ENCODE measurements around the gene METAP1D.
"Not testable (repeated sequence)": the region's sequence is repeated elsewhere in the genome, so short reads cannot be mapped to it uniquely, and the experiment has no call there.

METAP1D gene

DNA sequence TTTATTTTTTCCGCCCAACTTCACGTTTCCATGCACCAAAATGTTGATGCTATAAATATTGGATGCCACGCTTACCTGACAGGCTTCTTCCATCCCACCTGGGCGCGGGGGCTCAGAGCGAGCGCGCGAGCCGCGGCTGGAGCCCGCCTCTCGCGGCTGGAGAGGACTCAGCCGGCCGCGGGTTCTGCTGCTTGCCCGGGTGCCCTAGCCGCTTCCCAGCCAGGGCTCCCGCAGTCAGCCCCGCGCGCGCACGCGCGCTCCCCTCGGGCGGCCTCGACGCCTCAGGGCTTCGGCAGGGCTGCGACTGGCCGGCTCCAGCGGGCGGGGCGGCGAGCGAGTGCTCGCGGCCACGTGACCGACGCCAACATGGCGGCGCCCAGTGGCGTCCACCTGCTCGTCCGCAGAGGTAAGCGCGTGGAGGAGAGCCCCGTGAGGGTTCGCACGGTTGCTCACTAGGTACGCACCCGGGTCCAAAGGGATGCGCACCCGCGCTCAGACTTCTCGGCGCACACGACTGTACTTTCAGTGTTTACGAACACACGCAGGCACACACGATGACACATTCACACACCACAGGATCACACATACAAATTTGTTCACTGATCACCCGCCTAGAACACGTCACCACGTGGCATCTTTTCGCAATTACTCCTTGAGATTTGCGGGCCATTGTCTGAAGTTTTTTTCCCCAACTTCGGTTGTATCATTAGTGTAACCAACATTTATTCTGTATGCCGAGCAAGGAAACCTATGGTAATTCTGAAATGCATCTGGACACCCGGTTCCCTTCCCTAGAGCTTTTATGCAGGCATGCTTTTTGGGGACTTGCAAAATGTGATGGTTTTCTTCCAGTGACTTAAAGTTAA, at the start of gene METAP1D:
TSS of gene METAP1D (plus strand) at position 350 of the 866 bp plus-strand sequence. CDS start at position 367, 17 bp downstream.
- DNase-seq = peak; percentile 86

DNA sequence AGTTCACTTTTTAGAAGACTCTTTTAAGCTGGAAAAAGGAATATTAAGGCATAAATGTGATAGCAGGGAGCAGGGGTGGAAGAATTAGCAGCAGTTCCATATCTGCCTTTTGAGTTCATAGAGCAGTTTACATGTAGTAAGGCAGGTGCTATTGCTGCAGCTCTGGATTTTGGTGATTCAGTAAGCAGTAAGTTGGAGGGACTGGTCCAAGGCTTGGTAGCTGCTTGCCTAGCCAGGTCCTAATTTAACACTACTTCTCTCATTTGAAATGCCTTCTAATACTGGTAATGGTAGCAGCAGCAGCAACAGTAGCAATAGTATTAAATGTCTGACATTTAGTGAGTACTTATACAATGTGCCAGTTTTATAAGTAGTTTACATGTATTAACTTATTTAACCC, 47.5 kb upstream of the METAP1D start:
- no peak for DNase-seq

DNA sequence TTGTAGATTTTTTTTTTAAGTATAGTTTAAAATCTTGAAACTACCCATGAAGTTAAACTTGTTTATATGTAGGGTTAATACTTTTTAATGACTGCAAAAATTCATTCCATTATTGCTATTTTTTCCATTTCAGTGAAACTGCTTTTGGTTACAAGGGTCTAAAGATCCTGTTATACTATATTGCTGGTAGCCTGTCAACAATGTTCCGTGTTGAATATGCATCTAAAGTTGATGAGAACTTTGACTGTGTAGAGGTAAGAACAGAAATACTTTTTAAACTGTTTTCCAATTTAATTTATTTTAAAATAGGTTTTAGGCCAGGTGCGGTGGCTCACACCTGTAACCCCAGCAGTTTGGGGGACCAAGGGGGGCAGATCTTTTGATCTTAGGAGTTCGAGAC, 47.0 kb upstream of the METAP1D start:
- no peak for DNase-seq

DNA sequence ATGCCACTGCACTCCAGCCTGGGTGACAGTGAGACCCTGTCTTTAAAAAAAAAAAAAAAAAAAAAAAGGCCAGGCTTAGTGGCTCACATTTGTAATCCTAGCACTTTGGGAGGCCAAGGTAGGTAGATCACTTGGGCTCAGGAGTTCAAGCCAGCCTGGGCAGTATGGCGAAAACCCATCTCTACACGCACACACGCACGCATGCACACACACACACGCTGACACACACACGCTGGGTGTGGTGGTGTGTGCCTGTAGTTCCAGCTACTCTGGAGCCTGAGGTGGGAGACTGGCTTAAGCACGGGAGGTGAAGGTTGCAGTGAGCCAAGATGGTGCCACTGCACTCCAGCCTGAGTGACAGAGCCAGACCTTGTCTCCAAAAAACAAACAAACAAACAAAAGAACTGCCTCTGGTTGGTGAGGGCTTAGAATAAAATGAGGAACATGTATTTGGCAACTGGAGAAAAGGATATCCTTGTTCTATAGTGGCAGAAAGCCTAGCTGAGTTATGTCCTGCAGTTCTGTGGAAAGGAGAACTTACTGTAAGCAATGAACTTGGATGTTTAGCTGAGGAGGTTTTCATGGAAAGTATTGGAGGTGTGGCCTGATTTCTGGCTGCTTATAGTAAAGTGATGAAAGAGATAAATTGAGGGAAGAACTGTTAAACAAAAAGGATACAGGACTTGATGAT, 43.5 kb upstream of the METAP1D start:
- DNase-seq = no peak

DNA sequence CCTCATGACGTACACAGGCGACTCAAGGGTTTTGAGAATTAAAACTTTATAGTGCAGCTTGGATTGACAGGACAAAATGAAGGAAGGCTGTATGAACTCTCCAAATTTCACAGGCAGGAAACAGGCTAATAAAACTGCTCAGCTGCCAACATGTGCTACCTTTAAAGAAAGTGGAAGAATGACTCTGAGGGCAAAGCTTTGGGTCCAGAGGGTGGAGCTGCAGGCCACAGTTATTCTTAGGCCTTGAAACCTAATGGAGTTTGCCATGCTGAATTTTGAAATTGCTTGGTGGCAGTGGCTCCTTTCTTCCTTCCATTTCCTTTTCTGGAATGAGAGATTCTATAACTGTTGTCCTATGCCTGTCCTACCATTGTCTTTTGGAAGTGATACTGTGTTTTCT, 42.7 kb upstream of the METAP1D start:
- DNase-seq = no peak

DNA sequence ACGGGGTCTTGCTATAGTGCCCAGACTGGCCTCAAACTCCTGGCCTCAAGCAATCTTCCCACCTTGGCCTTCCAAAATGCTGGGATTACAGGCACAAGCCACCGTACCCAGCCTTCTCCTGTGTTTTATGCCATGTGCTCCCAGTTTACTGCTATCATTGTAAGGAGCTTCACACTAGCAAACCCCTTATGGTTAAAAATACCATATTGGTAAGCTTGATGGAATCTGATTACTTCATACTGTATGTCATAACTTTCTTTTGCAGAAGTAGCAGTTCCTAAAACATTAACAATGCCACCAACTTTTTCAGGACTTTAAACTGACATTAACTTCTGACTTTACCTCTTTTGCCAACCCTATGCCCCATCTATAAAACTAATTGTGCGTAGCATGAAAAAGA, 41.3 kb upstream of the METAP1D start:
- no peak for DNase-seq

DNA sequence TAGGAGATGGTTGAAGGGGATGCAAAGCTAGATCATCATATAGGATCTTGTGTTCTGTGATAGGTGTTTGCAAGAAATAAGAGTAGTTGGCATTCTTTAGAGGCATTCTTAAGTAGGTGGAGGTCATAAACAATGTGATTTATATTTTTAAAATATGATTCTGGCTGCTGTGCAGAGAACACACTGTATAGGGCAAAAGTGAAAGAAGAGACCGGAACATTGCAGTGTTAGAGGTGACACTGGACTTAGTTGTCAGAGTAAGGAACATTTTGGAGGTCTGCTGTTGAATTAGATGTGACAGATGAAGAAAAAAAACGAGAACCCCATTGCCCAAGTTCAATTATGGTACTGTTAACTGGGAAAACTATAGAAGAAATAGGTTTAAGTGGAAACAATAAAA, 39.8 kb upstream of the METAP1D start:
- no peak for DNase-seq

DNA sequence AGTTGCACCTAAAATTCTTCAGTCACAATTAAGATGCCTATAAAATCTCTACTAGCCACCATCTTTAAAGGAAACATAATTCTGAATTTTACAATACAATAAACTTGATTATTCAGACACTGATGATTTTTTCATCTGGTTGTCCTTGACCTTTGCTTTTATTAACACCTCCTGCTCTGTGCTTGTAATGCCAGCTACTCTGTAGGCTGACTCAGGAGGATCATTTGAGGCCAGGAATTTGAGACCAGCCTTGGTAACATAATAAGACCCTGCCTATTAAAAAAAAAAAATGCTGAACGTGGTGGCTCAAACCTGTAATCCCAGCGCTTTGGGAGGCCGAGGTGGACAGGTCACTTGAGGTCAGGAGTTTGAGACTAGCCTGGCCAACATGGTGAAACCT, 39.2 kb upstream of the METAP1D start:
- no peak for DNase-seq

DNA sequence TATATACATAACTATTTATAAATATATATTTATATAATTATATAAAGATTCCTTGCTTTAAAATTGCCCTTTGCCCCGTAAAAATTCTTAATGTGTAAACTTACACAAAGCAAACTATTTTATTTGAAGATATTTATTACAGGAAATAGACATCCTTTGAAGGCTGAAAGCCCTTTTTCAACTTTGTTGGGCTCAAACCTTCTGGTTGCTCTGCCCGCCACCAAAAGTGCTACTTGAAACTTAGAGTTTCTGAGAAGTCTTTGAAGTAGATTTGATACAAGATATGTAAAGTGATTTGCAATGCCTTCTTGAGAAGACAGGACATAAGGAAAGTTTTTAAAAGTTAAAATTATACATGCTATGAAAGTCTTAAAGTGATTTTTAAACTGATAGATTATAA, 36.6 kb upstream of the METAP1D start:
- no peak for DNase-seq

DNA sequence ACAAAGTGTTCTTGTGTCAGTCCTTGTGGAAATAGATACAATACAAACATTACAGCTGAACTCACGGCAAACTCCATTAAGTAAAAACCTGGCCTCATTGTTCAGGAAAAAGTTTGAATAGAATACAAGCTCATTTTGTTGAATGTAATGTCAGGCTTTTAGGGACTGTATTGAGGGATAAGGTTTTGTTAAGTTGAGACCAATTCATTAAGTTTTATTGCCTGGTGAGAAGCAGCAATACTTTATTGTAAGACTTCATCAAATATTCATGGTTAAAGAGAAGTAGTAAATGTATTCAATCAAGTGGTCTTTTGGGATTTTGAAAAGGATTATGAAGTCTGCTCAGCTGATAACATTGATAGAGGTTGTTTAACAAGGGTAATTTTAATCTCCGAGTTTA, 35.4 kb upstream of the METAP1D start:
- no peak for DNase-seq

DNA sequence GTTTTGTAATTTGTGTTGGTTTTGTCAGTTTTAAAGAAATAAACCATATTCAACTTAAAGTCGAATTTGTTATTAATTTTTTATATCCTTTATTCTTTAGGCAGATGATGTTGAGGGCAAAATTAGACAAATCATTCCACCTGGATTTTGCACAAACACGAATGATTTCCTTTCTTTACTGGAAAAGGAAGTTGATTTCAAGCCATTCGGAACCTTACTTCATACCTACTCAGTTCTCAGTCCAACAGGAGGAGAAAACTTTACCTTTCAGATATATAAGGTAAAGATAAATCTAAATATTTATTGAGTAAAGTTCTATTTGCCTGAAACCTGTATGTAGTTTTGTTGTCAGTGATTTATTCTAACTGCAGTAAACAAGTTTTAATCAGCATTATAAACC, 34.5 kb upstream of the METAP1D start:
- DNase-seq = no peak

DNA sequence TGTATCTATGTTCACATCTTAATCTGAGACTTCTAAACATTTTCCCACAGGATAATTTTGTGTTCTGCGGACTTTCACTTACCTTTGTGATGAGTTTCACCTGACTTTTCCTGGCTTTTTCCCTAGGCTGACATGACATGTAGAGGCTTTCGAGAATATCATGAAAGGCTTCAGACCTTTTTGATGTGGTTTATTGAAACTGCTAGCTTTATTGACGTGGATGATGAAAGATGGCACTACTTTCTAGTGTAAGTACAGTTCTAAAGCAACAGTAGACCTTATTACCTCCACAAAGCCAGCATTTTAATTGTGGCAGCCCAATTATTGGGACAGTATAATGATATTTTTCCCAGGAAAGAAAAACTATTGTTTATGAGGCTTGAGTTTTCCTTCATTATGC, 34.1 kb upstream of the METAP1D start:
- no peak for DNase-seq

DNA sequence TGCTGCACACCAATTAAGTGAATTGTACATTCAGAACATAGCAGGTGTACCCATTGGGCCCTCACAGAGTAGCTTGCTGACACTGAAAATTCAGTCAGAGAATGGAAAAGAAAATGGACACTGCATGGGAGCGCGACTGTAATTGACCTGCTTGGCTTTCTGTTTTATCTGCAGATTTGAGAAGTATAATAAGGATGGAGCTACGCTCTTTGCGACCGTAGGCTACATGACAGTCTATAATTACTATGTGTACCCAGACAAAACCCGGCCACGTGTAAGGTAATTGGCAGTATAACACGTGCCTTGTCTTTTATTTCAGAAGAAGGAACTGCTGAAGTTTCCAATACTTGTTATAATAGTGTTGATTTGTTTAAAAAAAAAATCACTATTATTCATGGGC, 33.5 kb upstream of the METAP1D start:
- DNase-seq = no peak

DNA sequence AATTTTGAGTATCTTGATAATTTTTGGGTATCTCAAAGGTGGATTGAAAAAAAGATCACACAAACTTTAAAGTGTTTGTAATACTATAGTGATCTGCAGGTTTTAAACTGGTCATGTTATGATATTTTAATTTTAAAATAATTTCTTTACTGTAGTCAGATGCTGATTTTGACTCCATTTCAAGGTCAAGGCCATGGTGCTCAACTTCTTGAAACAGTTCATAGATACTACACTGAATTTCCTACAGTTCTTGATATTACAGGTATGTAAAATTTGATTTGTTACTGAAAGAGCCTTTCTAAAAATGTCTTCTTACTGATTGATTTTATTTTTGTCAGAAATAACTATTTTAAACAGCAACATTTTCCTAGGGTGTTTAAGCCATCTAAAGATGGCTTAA, 33.1 kb upstream of the METAP1D start:
- DNase-seq = no peak

DNA sequence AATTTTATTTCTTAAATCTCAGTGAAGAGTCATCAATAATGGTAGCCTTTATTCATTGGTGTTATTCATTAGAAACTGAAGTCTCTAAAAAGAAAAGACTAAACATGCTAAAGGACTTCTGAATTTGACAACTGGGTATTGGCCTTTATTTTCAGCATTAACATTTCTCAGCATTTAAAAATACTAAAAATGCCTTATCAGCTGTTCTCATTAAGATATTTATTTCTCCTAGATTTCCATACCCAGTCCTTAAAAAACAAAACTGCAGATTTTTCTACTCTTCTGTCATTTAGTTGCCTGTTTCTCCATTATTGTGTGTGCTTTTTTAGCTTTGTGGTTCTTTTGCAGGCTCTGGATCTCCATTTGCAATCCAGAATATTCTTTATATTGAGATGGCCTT, 31.2 kb upstream of the METAP1D start:
- no peak for DNase-seq

DNA sequence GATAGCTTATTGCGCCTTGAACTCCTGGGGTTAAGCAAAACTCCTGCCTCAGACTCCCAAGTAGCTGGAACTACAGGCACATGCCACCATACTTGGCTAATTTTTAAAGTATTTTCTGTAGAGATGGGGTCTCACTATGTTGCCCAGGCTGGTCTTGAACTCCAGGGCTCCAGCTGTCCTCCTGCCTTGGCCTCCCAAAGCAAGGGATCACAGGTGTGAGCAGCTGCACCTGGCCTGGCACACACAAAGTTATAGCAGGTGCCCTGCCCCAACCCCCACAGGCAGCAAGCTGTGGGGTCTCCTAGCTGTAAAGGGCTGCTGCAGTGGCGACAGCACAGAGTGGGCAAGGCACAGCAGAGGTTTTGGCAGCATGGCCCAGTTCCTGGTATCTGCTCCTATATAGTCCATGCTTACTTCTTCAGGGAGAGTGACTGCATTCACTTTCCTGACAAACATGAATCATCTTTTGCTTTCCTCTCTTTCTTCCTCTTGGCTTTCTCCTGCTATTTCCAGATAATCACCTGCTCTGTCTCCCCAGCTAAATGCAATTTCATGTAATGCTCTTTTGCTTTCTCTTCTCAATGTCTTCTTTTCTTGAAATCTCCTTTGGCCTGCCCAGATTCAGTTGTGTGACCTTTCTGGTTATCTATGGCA, 27.3 kb upstream of the METAP1D start:
- DNase-seq = no peak

DNA sequence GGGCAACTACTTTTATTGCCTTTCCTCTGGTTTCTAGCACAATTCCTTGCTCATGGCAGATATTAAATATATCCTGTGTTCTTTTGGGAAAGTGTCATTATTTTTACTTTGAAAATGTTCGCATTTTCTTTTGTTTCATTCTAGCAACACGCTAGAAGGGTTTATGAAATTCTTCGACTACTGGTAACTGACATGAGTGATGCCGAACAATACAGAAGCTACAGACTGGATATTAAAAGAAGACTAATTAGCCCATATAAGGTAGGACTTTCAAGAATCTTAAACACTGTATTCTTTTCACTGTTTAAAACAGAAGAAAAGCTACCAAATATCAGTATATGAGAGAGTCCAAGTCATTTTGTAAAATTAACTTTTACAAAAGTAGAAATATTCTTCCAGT, 20.6 kb upstream of the METAP1D start:
- no peak for DNase-seq

DNA sequence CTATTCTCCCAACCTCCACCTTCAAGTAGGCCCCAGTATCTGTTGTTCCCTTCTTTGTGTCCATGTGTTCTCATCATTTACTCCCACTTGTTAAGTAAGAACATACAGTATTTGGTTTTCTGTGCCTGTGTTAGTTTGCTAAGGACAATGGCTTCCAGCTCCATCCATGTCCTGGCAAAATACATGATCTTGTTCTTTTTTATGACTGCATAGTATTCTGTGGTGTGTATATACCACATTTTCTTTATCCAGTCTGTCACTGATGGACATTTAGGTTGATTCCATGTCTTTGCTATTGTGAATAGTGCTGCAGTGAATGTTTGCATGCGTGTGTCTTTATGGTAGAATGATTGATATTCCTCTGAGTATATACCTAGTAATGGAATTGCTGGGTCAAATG, 15.8 kb upstream of the METAP1D start:
- not testable (repeated sequence) for DNase-seq

DNA sequence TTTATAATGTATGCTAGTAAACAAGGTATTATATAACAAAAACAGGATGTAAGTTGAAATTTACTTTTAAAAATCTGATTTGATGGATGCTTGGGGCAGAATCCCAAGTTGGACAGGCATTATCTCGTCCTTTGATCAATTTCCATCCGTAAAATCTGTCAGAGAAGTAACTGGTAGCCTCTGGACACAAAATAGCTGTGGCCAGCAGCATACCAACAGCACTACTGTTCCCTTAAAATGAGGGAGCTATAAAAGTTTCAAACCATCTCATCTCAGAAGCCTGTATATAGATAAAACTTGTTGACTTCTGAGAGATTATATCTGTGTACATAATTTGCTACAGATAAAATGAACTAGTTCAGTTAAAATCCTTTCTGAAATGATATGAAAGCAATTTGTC, 14.7 kb upstream of the METAP1D start:
- DNase-seq = no peak

DNA sequence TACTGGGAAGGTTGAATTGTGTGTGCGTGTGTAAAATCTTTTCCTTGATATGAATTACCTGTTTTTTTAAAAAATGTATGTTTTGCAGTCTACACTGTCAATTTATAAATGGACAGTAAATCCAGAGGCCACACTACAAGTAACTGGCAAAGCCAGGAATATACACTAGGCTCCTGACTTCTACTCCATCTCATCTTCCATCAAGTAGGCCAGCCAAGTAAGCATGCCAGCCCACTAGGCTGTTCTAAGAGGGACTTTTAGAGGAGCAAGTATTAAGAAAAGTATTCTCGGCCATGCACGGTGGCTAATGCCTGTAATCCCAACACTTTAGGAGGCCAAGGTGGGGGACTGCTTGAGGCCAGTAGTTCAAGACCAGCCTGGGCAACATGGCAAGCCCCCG, 13.0 kb upstream of the METAP1D start:
- DNase-seq = no peak

DNA sequence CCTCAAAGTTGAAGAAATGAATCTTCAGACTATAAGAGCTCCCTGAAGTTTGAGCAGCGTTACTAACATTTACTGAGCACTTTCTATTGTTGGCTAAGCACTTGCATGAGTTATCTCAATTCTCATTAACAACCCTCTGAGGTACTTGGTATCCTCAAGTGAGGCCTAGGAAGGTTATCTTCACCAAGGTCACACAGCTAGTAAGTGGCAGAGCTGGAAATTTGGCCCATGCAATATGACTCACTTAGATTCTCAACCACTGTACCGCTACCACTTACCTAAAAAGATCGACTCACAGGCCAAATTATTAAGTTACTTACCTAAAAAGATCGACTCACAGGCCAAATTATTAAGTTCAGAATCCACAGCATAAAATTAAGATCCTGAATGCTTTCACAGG, 8.7 kb upstream of the METAP1D start:
- DNase-seq = peak; percentile 62

DNA sequence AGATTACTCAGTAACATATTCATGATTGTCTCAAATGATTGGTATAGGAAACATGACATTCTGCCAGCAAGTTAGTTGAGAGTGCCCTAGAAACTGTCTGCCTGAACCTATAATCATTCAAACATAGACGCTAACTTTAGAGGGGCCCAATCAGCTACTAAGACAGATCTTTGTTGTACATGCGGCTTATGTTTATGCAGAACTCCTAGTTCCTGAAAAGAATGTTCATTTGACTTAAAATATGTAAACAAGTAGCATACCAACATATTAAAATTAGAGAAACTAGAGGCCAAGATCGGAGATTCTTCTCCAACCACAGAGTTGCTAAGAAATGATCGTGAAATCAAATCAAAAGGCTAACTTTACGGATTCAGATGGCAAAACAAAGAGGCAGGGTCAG, 4.2 kb upstream of the METAP1D start:
- DNase-seq = no peak

DNA sequence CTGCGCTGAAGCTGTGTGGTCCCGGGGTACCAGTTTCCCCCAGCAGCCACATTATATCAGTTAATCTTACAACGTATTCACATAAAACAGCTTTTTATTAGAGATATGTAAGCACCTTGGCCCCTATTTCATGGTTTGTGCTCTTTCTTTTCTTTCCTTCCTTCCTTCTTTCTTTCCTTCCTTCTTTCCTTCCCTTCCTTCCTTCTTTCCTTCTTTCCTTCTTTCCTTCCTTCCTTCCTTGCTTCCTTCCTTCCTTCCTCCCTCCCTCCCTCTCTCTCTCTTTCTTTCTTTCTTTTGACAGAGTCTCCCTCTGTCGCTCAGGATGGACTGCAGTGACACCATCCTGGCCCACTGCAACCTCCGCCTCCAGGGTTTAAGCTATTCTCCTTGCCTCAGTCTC, 3.7 kb upstream of the METAP1D start:
- no peak for DNase-seq

DNA sequence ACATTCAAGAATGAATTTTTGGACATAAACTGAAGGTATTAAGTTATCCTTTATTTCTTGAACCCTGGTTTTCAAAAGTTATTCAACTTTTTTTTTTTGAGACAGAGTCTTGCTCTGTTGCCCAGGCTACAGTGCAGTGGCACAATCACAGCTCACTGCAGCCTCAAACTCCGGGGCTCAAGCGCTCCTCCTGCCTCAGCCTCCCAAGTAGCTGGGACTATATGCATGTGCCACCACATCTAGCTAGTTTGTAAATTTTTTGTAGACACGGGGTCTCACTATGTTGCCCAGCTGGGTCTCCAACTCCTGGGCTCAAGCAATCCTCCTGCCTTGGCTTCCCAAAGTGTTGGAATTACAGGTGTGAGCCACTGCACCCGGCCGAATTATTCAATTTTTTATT, 2.7 kb upstream of the METAP1D start:
- not testable (repeated sequence) for DNase-seq
